Measurements from ENCODE around the gene NT5DC1. TPM values are rescaled to one million over a fixed set of nuclear protein-coding genes. Genes with fewer than 3 reads are reported as not detected.

Gene NT5DC1
- total and polyA plus RNA-seq, 10 donors = 7.4 to 47.5 (median 13.6) TPM

DNA sequence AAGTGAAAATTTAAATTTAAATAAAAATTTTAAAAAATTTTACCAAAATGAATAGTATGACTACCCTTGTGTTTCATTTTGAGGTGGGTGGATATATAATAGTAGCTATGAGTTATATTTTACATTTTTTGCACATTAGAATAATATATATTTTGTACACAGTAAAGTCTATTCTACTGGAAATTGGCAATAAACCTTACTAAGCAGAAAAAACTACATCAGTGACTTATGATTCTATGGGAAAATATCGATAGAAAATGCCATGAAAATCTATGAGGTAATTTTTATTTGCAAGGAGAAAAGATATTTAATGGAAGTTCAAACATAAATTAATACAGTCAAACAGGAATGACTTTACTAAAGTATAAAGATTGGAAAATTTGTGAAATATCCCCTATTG, 156.0 kb downstream of the NT5DC1 start:
- H3K27me3 ChIP-seq (replicated peaks in 1 of 7) = no peaks in the 10 kb centered on the region
- WGBS, 5 donors = 93 to 98% (median 96%) methylated on average over 1 of the region's 1 CpG
- H3K27ac ChIP-seq = no peak overlapping the region
- no peaks in the 10 kb centered on the region for H3K9me3 ChIP-seq
- no peak for TF ChIP-seq POLR2A (IDR thresholded peaks at IDR 0.05)
- no peak for TF ChIP-seq POLR2AphosphoS5 (IDR thresholded peaks at IDR 0.05)
- TF ChIP-seq, protein P1, sequence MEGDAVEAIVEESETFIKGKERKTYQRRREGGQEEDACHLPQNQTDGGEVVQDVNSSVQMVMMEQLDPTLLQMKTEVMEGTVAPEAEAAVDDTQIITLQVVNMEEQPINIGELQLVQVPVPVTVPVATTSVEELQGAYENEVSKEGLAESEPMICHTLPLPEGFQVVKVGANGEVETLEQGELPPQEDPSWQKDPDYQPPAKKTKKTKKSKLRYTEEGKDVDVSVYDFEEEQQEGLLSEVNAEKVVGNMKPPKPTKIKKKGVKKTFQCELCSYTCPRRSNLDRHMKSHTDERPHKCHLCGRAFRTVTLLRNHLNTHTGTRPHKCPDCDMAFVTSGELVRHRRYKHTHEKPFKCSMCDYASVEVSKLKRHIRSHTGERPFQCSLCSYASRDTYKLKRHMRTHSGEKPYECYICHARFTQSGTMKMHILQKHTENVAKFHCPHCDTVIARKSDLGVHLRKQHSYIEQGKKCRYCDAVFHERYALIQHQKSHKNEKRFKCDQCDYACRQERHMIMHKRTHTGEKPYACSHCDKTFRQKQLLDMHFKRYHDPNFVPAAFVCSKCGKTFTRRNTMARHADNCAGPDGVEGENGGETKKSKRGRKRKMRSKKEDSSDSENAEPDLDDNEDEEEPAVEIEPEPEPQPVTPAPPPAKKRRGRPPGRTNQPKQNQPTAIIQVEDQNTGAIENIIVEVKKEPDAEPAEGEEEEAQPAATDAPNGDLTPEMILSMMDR (IDR thresholded peaks at IDR 0.05 in 8 of 11, conservative IDR thresholded peaks at IDR 0.05 in 3 of 11) = no peak
- H3K4me1 ChIP-seq = peaks cover 25 to 41% (median 30%) of the 10 kb centered on the region in 6 donors
- peaks cover 0 to 6% (median 0%) of the 10 kb centered on the region in 6 donors for H3K36me3 ChIP-seq
- intact Hi-C loops (cut with DNase I; ENCODE audit: low total_unique reads) = no loop called here
- DNase-seq = no peak
- H3K4me3 ChIP-seq = no peak overlapping the region

DNA sequence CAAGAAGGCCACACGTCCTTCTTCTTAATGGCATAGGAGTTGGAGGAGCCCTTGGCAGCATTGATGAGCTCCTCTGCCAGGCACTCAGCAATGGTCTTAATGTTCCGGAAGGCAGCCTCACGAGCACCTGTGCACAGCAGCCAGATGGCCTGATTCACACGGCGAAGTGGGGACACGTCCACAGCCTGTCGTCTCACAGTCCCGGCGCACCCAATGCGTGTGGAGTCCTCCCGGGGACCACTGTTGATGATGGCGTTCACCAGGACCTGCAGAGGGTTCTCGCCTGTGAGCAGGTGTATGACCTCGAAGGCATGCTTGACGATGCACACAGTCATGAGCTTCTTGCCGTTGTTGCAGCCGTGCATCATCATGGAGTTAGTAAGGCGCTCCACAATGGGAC, 157.9 kb downstream of the NT5DC1 start:
- no peak for TF ChIP-seq POLR2A (IDR thresholded peaks at IDR 0.05)
- intact Hi-C loops (cut with DNase I; ENCODE audit: low total_unique reads) = no loop called here
- peaks cover 0 to 15% (median 10%) of the 10 kb centered on the region in 8 donors for H3K9me3 ChIP-seq
- H3K27ac ChIP-seq = no peak overlapping the region
- H3K36me3 ChIP-seq = peaks cover 0 to 6% (median 0%) of the 10 kb centered on the region in 6 donors
- 96 to 97% (median 96%) methylated on average over 11 to 18 of the region's 18 CpGs for WGBS, 5 donors
- H3K4me1 ChIP-seq = peaks cover 10 to 23% (median 14%) of the 10 kb centered on the region in 6 donors
- DNase-seq = no peak
- no peak overlapping the region for H3K4me3 ChIP-seq
- no peaks in the 10 kb centered on the region for H3K27me3 ChIP-seq (replicated peaks in 1 of 7)

DNA sequence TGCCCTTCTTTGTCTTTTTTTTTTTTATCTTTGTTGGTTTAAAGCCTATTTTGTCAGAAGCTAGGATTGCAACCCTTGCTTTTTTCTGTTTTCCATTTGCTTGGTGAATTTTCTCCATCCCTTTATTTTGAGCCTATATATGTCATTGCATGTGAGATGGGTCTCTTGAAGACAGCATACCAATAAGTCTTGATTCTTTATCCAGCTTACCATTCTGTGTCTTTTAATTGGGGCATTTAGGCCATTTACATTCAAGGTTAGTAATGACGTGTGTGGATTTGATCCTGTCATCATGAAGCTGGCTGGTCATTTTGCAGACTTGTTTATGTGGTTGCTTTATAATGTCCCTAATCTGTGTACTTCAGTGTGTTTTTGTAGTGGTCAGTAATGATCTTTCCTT, 162.7 kb downstream of the NT5DC1 start:
- DNase-seq = no peak
- intact Hi-C loops (cut with DNase I; ENCODE audit: low total_unique reads) = no loop called here
- Histone ChIP-seq H3K27me3 (replicated peaks in 1 of 7) (no peaks in the 10 kb centered on the region), H3K4me1 (peaks cover 0 to 6% (median 2%) of the 10 kb centered on the region in 6 donors), H3K4me3 (no peak overlapping the region), H3K9me3 (peaks cover 0 to 21% (median 14%) of the 10 kb centered on the region in 8 donors), H3K27ac (no peak overlapping the region), H3K36me3 (peaks cover 0 to 36% (median 0%) of the 10 kb centered on the region in 6 donors)
- 96 to 100% (median 98%) methylated on average over 1 of the region's 1 CpG for WGBS, 5 donors
- TF ChIP-seq, protein P1 (IDR thresholded peaks at IDR 0.05 in 8 of 11, conservative IDR thresholded peaks at IDR 0.05 in 3 of 11) = no peak
- TF ChIP-seq POLR2A (IDR thresholded peaks at IDR 0.05) (no peak), POLR2AphosphoS5 (IDR thresholded peaks at IDR 0.05) (no peak)

DNA sequence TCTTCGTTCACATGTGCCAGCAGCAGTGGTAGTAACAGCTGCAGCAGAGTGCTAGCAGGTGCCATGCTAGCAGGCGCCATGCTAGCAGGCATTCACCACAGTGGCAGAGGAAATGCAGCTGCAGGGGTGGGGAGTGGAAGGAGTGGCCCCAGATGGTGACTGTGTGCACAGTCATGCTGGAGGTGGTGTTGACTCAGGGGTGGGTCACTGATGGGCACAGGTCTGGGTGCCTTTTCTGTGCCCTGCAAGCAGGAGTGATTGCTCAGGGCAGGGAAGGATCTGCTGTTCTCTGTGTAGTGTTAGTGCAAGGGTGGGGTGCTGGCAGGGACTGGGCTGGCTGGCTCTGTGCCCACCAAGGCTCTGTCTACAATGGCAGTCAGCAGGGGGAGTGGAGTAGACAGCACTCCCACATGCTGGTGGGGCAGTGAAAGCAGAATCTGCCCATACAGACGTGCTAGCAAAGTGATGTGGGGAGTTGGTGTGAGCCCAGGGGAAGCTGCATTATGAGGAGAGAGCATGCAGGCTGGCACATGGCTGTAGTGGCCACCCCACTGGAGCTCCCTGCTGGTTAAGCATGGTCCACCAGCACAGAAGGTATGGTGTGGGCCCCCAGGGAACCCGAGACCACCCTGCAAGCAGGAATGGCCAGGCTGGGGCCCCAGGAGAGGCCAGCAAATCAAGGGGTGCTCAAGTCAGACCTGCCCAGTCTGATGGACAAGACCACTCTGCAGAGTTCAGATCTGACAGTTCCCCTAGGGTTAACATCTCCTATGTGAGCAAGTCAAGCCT, 164.6 kb downstream of the NT5DC1 start:
- peak; percentile 59 for DNase-seq
- intact Hi-C loops (cut with DNase I; ENCODE audit: low total_unique reads) = no loop called here
- TF ChIP-seq POLR2A (IDR thresholded peaks at IDR 0.05) (no peak), POLR2AphosphoS5 (IDR thresholded peaks at IDR 0.05) (no peak)
- TF ChIP-seq, protein P1 (IDR thresholded peaks at IDR 0.05 in 8 of 11, conservative IDR thresholded peaks at IDR 0.05 in 3 of 11) = no peak
- WGBS, 5 donors = 85 to 88% (median 85%) methylated on average over 4 of the region's 4 CpGs
- Histone ChIP-seq H3K4me1 (peaks cover 0 to 18% (median 9%) of the 10 kb centered on the region in 6 donors), H3K27ac (no peak overlapping the region), H3K9me3 (peaks cover 0 to 21% (median 14%) of the 10 kb centered on the region in 8 donors), H3K27me3 (replicated peaks in 1 of 7) (no peaks in the 10 kb centered on the region), H3K36me3 (peaks cover 0 to 29% (median 0%) of the 10 kb centered on the region in 6 donors), H3K4me3 (no peak overlapping the region)

All from spleen (tissue), 11 donors.